Esophagus muscularis mucosa (tissue), 4 donors: ENCODE data around the gene FSD1L. TPM values are rescaled to one million over a fixed set of nuclear protein-coding genes. Genes with fewer than 3 reads are reported as not detected.
A peak's percentile ranks its signal among the peaks of the same experiment; 100 is the strongest.

ENCODE experiments used
- DNase-seq: peaks from one replicate; pipeline ENCODE4 v3.0.0-alpha.2; 2017; ENCODE audit errors: extremely low spot score
- H3K27ac ChIP-seq, 4 donors: fragments of 200-600 bp; sonication (generic); replicated peaks in 1 of 4; 1 replicate in 3 of 4; 2 replicates in 1 of 4; pipeline ENCODE4 v1.5.1; 2016 to 2019; ENCODE audit warnings: mild to moderate bottlenecking in 1 of 4
- H3K27me3 ChIP-seq, 4 donors: fragments of 200-600 bp; sonication (generic); one replicate each; pipeline versions ENCODE4 v1.5.1 to v1.6.0; 2016 to 2019
- H3K36me3 ChIP-seq, 4 donors: fragments of 200-600 bp; sonication (generic); one replicate each; pipeline ENCODE4 v1.5.1; 2016 to 2019
- H3K4me1 ChIP-seq, 4 donors: fragments of 200-600 bp; sonication (generic); one replicate each; pipeline ENCODE4 v1.5.1; 2016 to 2019
- H3K4me3 ChIP-seq, 4 donors: fragments of 200-600 bp; sonication (generic); 1 replicate in 2 of 4; 2 replicates in 2 of 4; pipeline ENCODE4 v1.5.1; 2016 to 2019; ENCODE audit warnings: mild to moderate bottlenecking in 4 of 4, moderate library complexity in 1 of 4
- H3K9me3 ChIP-seq, 4 donors: fragments of 200-600 bp; sonication (generic); 1 replicate in 3 of 4; 2 replicates in 1 of 4; pipeline ENCODE4 v1.5.1; 2016 to 2019
- CTCF ChIP-seq, 3 experiments: fragments of 200-600 bp in 2 of 3; fragments of 450-650 bp in 1 of 3; sonication (generic) in 2 of 3; IDR thresholded peaks; one replicate each; pipeline ENCODE4 v1.5.1; 2017 to 2019; ENCODE audit warnings: antibody characterized with exemption in 3 of 3, mild to moderate bottlenecking in 2 of 3, moderate library complexity in 1 of 3
- EP300 ChIP-seq: sonication (generic); formaldehyde crosslinking; IDR thresholded peaks from one replicate; pipeline ENCODE4 v1.6.1; 2017; ENCODE audit warnings: antibody characterized with exemption
- POLR2A ChIP-seq: fragments of 450-650 bp; IDR thresholded peaks from one replicate; pipeline ENCODE4 v1.6.1; 2017; ENCODE audit warnings: antibody characterized with exemption, moderate library complexity, mild to moderate bottlenecking, low read depth
- POLR2AphosphoS5 ChIP-seq, 2 donors: sonication (generic); formaldehyde crosslinking; IDR thresholded peaks; one replicate each; pipeline ENCODE4 v1.6.1; 2017; ENCODE audit warnings: antibody characterized with exemption in 2 of 2
- WGBS: methylation state at CpG from one replicate; pipeline ENCODE4 v1.1.5; 2018; 5-methylcytosine and 5-hydroxymethylcytosine counted together
- intact Hi-C: fragments of 100-400 bp; cut with DNase I; formaldehyde crosslinking; loops from one replicate; pipeline ENCODE4 v1.15.1; 2023
- total RNA-seq, 4 donors: library from RNA; depleted of rRNA; stranded (reverse); fragments of >200 nt; gene quantifications; one replicate each; pipeline versions ENCODE4 v1.1.0 to v1.2.1, GENCODE V29; 2016

The FSD1L gene
- total RNA-seq, 4 donors from 2014 or later, result 2.2 to 5.4 (median 2.6) TPM

- no peak for DNase-seq
- intact Hi-C loops, result no loop called here
- Histone ChIP-seq H3K27me3 (no peaks in the 10 kb centered on the region), H3K4me1 (peaks cover 0 to 5% (median 0%) of the 10 kb centered on the region in 4 donors), H3K36me3 (peaks cover 6 to 31% (median 17%) of the 10 kb centered on the region in 4 donors), H3K9me3 (no peaks in the 10 kb centered on the region), H3K4me3 (no peak overlapping the region), H3K27ac (no peak overlapping the region)
- 63% methylated on average over 3 of the region's 3 CpGs for WGBS
- TF ChIP-seq POLR2A (no peak), POLR2AphosphoS5 (IDR thresholded peaks at IDR 0.05) (no peak), CTCF (IDR thresholded peaks at IDR 0.05) (no peak), EP300 (no peak)
Observed at GRCh38 chr9:105466898-105467455, 19.1 kb downstream of the FSD1L start.

- TF ChIP-seq POLR2A (no peak), CTCF (IDR thresholded peaks at IDR 0.05) (no peak), POLR2AphosphoS5 (IDR thresholded peaks at IDR 0.05) (no peak), EP300 (no peak)
- Histone ChIP-seq H3K9me3 (no peaks in the 10 kb centered on the region), H3K27ac (no peak overlapping the region), H3K36me3 (peaks cover 6 to 31% (median 17%) of the 10 kb centered on the region in 4 donors), H3K4me1 (peaks cover 0 to 5% (median 0%) of the 10 kb centered on the region in 4 donors), H3K4me3 (no peak overlapping the region), H3K27me3 (no peaks in the 10 kb centered on the region)
- 100% methylated on average over 1 of the region's 1 CpG for WGBS
- intact Hi-C loops, result no loop called here
- DNase-seq, result no peak
Observed at GRCh38 chr9:105468875-105469274, 21.0 kb downstream of the FSD1L start.

GRCh38 chr9:105473221-105473620, 25.4 kb downstream of the FSD1L start:
- intact Hi-C loops, result no loop called here

GRCh38 chr9:105475302-105475701, 27.5 kb downstream of the FSD1L start:
- Histone ChIP-seq H3K27ac (no peak overlapping the region), H3K36me3 (peaks cover 0 to 7% (median 6%) of the 10 kb centered on the region in 4 donors), H3K4me1 (no peaks in the 10 kb centered on the region), H3K9me3 (no peaks in the 10 kb centered on the region), H3K4me3 (no peak overlapping the region), H3K27me3 (no peaks in the 10 kb centered on the region)
- TF ChIP-seq CTCF (IDR thresholded peaks at IDR 0.05) (peak in 2 of 3 experiments; percentile 12 to 29), POLR2AphosphoS5 (IDR thresholded peaks at IDR 0.05) (no peak)
- no peak for DNase-seq
- intact Hi-C loops, result no loop called here
- 71% methylated on average over 2 of the region's 2 CpGs for WGBS

More at GRCh38 chr9:105473221-105473620, 25.4 kb downstream of the FSD1L start:
- no peaks in the 10 kb centered on the region for H3K27me3 ChIP-seq
- DNase-seq, result no peak
- H3K9me3 ChIP-seq, result no peaks in the 10 kb centered on the region
- no peak overlapping the region for H3K27ac ChIP-seq
- no peak overlapping the region for H3K4me3 ChIP-seq
- H3K4me1 ChIP-seq, result no peaks in the 10 kb centered on the region
- 92% methylated on average over 2 of the region's 2 CpGs for WGBS
- TF ChIP-seq EP300 (no peak), POLR2A (no peak), POLR2AphosphoS5 (IDR thresholded peaks at IDR 0.05) (no peak), CTCF (IDR thresholded peaks at IDR 0.05) (no peak)
- H3K36me3 ChIP-seq, result peaks cover 5 to 14% (median 6%) of the 10 kb centered on the region in 4 donors

GRCh38 chr9:105479846-105480245, 32.0 kb downstream of the FSD1L start:
- Histone ChIP-seq H3K27me3 (no peaks in the 10 kb centered on the region), H3K4me1 (no peaks in the 10 kb centered on the region), H3K36me3 (no peaks in the 10 kb centered on the region), H3K9me3 (no peaks in the 10 kb centered on the region), H3K27ac (no peak overlapping the region), H3K4me3 (no peak overlapping the region)
- intact Hi-C loops, result no loop called here
- no peak for DNase-seq
- no peak for TF ChIP-seq EP300
